Gastroesophageal sphincter (tissue), 4 donors: ENCODE results near the gene COLEC11. TPM values are rescaled to one million over a fixed set of nuclear protein-coding genes. Genes with fewer than 3 reads are reported as not detected.
"Not testable (repeated sequence)": the region's sequence is repeated elsewhere in the genome, so short reads cannot be mapped to it uniquely, and the experiment has no call there.

Experiments used
- ATAC-seq: fragments of 150-250 bp; one replicate; pipeline ENCODE4 v1.9.1; 2016; ENCODE audit warnings: mild to moderate bottlenecking, moderate library complexity
- H3K27ac ChIP-seq, 4 donors: fragments of 200-600 bp; sonication (generic) in 3 of 4; 1 replicate in 3 of 4; 2 replicates in 1 of 4; pipeline ENCODE4 v1.5.1; 2016 to 2019
- H3K27me3 ChIP-seq: fragments of 200-600 bp; sonication (generic); one replicate; pipeline ENCODE4 v1.5.1; 2019
- H3K36me3 ChIP-seq, 2 donors: fragments of 200-600 bp; sonication (generic); one replicate each; pipeline ENCODE4 v1.5.1; 2019; ENCODE audit warnings: control low read depth in 1 of 2
- H3K4me1 ChIP-seq, 3 donors: fragments of 200-600 bp; sonication (generic); 1 replicate in 2 of 3; 2 replicates in 1 of 3; pipeline ENCODE4 v1.5.1; 2016 to 2019; ENCODE audit warnings: control low read depth in 2 of 3
- H3K4me3 ChIP-seq, 2 donors: fragments of 200-600 bp; sonication (generic); one replicate each; pipeline ENCODE4 v1.5.1; 2019; ENCODE audit warnings: mild to moderate bottlenecking in 1 of 2, moderate library complexity in 1 of 2
- H3K9me3 ChIP-seq, 3 donors: fragments of 200-600 bp; sonication (generic); one replicate each; pipeline ENCODE4 v1.5.1; 2017 to 2019; ENCODE audit warnings: control low read depth in 2 of 3
- EP300 ChIP-seq: sonication (generic); formaldehyde crosslinking; IDR thresholded peaks from one replicate; pipeline ENCODE4 v1.6.1; 2017; ENCODE audit warnings: antibody characterized with exemption, mild to moderate bottlenecking
- POLR2A ChIP-seq, 2 donors: fragments of 450-650 bp; IDR thresholded peaks; one replicate each; pipeline ENCODE4 v1.6.1; 2017; ENCODE audit warnings: antibody characterized with exemption in 2 of 2, mild to moderate bottlenecking in 2 of 2, moderate library complexity in 1 of 2
- POLR2AphosphoS5 ChIP-seq: sonication (generic); formaldehyde crosslinking; IDR thresholded peaks from one replicate; pipeline ENCODE4 v1.6.1; 2017; ENCODE audit warnings: antibody characterized with exemption
- WGBS, 2 donors: methylation state at CpG; one replicate each; pipeline ENCODE4 v1.1.5; 2018; ENCODE audit warnings: low coverage in 1 of 2; 5-methylcytosine and 5-hydroxymethylcytosine counted together
- total RNA-seq, 4 donors: library from RNA; depleted of rRNA; stranded (reverse); fragments of >200 nt; gene quantifications; one replicate each; pipeline ENCODE4 v1.1.0, GENCODE V29; 2016
- TF ChIP-seq, protein P1 (sequence below), 4 experiments: fragments of 200-600 bp in 2 of 4; fragments of 450-650 bp in 2 of 4; sonication (generic) in 1 of 4; IDR thresholded peaks; one replicate each; pipeline ENCODE4 v1.5.1; 2017 to 2019; ENCODE audit warnings: antibody characterized with exemption in 4 of 4, mild to moderate bottlenecking in 2 of 4, moderate library complexity in 2 of 4

The COLEC11 gene
- total RNA-seq, 4 donors from 2014 or later = 0.57 to 5.0 (median 3.1) TPM

DNA sequence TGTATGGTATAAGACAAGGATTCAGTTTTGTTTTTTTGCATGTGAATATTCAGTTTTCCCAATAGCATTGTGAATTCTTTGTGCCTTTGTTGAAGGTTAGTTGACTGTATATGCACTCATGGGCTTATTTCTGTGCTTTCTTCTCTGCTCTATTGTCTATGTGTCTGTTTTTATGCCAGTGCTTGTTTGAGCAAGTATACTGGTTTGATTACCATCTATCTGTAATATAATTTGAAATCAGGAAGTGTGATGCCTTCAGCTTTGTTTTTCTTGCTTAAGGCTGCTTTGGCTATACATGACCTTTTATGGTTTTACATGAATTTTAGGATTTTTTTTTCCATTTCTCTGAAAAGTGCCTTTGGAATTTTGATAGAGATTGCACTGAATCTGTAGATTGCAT, 23.5 kb downstream of the COLEC11 start:
- no peak overlapping the region for H3K27ac ChIP-seq
- no peak for ATAC-seq
- TF ChIP-seq, protein P1, sequence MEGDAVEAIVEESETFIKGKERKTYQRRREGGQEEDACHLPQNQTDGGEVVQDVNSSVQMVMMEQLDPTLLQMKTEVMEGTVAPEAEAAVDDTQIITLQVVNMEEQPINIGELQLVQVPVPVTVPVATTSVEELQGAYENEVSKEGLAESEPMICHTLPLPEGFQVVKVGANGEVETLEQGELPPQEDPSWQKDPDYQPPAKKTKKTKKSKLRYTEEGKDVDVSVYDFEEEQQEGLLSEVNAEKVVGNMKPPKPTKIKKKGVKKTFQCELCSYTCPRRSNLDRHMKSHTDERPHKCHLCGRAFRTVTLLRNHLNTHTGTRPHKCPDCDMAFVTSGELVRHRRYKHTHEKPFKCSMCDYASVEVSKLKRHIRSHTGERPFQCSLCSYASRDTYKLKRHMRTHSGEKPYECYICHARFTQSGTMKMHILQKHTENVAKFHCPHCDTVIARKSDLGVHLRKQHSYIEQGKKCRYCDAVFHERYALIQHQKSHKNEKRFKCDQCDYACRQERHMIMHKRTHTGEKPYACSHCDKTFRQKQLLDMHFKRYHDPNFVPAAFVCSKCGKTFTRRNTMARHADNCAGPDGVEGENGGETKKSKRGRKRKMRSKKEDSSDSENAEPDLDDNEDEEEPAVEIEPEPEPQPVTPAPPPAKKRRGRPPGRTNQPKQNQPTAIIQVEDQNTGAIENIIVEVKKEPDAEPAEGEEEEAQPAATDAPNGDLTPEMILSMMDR (IDR thresholded peaks at IDR 0.05) = no peak
- no peak for TF ChIP-seq POLR2A (IDR thresholded peaks at IDR 0.05)
- TF ChIP-seq EP300 = no peak
- TF ChIP-seq POLR2AphosphoS5 = no peak
- no peaks in the 10 kb centered on the region for H3K27me3 ChIP-seq
- no peaks in the 10 kb centered on the region for H3K4me1 ChIP-seq
- no peaks in the 10 kb centered on the region for H3K36me3 ChIP-seq
- H3K4me3 ChIP-seq = no peak overlapping the region
- peaks cover 0 to 17% (median 0%) of the 10 kb centered on the region in 3 donors for H3K9me3 ChIP-seq

- Histone ChIP-seq H3K36me3 (no peaks in the 10 kb centered on the region), H3K4me1 (no peaks in the 10 kb centered on the region), H3K9me3 (peaks cover 0 to 20% (median 0%) of the 10 kb centered on the region in 3 donors), H3K27ac (no peak overlapping the region), H3K4me3 (no peak overlapping the region), H3K27me3 (no peaks in the 10 kb centered on the region)
- WGBS, 2 donors = 83 to 94% methylated on average over 1 to 2 of the region's 2 CpGs
- no peak for TF ChIP-seq EP300
- TF ChIP-seq, protein P1 (IDR thresholded peaks at IDR 0.05) = no peak
- TF ChIP-seq POLR2AphosphoS5 = no peak
- no peak for TF ChIP-seq POLR2A (IDR thresholded peaks at IDR 0.05)
- no peak for ATAC-seq
Measured at GRCh38 chr2:3619033-3619432, 24.1 kb downstream of the COLEC11 start.

DNA sequence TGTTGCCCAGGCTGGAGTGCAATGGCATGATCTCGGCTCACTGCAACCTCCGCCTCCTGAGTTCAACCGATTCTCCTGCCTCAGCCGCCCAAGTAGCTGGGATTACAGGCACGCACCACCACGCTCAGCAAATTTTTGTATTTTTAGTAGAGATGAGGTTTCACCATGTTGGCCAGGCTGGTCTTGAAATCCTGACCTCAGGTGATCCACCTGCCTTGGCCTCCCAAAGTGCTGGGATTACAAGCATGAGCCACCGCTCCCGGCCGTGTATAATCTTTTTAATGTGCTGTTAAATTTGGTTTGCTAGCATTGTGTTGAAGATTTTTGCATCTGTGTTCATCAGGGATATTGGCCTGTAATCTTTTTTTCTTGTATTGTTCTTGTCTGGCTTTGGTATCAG, 24.7 kb downstream of the COLEC11 start:
- not testable (repeated sequence) for H3K27me3 ChIP-seq, H3K27ac ChIP-seq, H3K36me3 ChIP-seq, H3K4me1 ChIP-seq, ATAC-seq, H3K4me3 ChIP-seq
- H3K9me3 ChIP-seq = peaks cover 0 to 20% (median 0%) of the 10 kb centered on the region in 3 donors
- 98% methylated on average over 9 of the region's 9 CpGs; no CpG with 5 or more reads in 1 of the 2 donors for WGBS, 2 donors

- H3K9me3 ChIP-seq = peaks cover 0 to 19% (median 0%) of the 10 kb centered on the region in 3 donors
- WGBS, 2 donors = 65 to 82% methylated on average over 5 of the region's 5 CpGs
- no peaks in the 10 kb centered on the region for H3K27me3 ChIP-seq
- TF ChIP-seq POLR2A (IDR thresholded peaks at IDR 0.05) (no peak), POLR2AphosphoS5 (no peak), EP300 (no peak)
- TF ChIP-seq, protein P1 (IDR thresholded peaks at IDR 0.05) = no peak
- no peak overlapping the region for H3K27ac ChIP-seq
- peaks cover 0 to under 1% (median 0%) of the 10 kb centered on the region in 3 donors for H3K4me1 ChIP-seq
- H3K36me3 ChIP-seq = no peaks in the 10 kb centered on the region
- no peak overlapping the region for H3K4me3 ChIP-seq
- no peak for ATAC-seq
Measured at GRCh38 chr2:3620834-3621233, 25.9 kb downstream of the COLEC11 start.

GRCh38 chr2:3622967-3623366, 28.1 kb downstream of the COLEC11 start:
- H3K36me3 ChIP-seq = no peaks in the 10 kb centered on the region
- H3K27me3 ChIP-seq = no peaks in the 10 kb centered on the region
- peaks cover 0 to 19% (median 0%) of the 10 kb centered on the region in 3 donors for H3K9me3 ChIP-seq
- WGBS, 2 donors = 50 to 89% methylated on average over 1 of the region's 1 CpG
- ATAC-seq = no peak
- H3K27ac ChIP-seq = no peak overlapping the region
- H3K4me1 ChIP-seq = peaks cover 0 to 14% (median 0%) of the 10 kb centered on the region in 3 donors
- no peak overlapping the region for H3K4me3 ChIP-seq
- TF ChIP-seq POLR2A (IDR thresholded peaks at IDR 0.05) = no peak
- no peak for TF ChIP-seq POLR2AphosphoS5
- no peak for TF ChIP-seq EP300
- TF ChIP-seq, protein P1 (IDR thresholded peaks at IDR 0.05) = no peak
